ENCODE measurements around the gene DDN.

DDN gene

DNA sequence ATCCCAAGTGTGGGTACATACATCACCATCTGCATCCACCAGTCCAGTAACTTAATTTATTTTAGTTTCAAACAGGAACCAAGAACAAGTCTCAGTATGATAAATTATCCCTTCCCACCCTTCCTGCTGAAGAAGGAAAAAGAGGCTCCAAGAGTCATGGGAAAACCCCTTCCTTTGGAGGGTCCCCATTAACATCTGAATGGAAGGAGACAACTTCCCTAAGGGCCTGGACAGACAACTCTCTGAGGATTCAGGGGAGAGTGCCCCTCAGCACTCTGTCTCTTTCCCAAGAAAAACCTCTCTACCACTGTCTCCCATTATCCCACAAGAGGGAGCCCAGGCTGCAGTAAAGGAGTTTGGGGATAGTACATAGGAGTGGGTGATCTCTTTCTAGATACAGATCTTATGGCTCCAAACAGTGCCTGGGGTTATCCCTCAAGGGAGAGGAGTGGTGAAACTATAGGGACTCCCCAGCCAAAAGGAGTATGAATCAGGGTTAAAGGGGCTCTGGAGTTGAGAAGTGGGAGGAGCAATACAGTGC, 33.8 kb downstream of the DDN start:
- H4K20me1 ChIP-seq (ENCODE audit: insufficient read depth, low read length) = no peaks in the 10 kb centered on the region
- H3K36me3 ChIP-seq (ENCODE audit: insufficient read depth, low read length) = no peaks in the 10 kb centered on the region
- H3K4me3 ChIP-seq (ENCODE audit: low read depth, low read length, poor library complexity, severe bottlenecking) = no peak overlapping the region
- peaks cover 9% of the 10 kb centered on the region; the same call in 1 of the 2 replicates for H3K27me3 ChIP-seq (ENCODE audit: insufficient read depth, low read length)
- peaks cover 21% of the 10 kb centered on the region for H3K4me1 ChIP-seq (ENCODE audit: insufficient read depth, low read length, severe bottlenecking)
- H3K79me2 ChIP-seq (ENCODE audit: insufficient read depth, low read length) = no peaks in the 10 kb centered on the region
- no peak overlapping the region for H2AFZ ChIP-seq (ENCODE audit: low read length)
- H3F3A ChIP-seq (ENCODE audit: insufficient read depth, low read length) = no peaks in the 10 kb centered on the region
- H3K9me2 ChIP-seq (ENCODE audit: low read depth, low read length) = no peaks in the 10 kb centered on the region
- no peak overlapping the region for H3K4me2 ChIP-seq (ENCODE audit: low read length)
- H3K9me3 ChIP-seq (ENCODE audit: low read length) = no peaks in the 10 kb centered on the region
- H3K9ac ChIP-seq (ENCODE audit: low read length) = no peak overlapping the region; the same call in 1 of the 2 replicates
- no peak overlapping the region for H3K27ac ChIP-seq (ENCODE audit: low read depth, low read length, poor library complexity, severe bottlenecking)
- TF ChIP-seq, protein P1, sequence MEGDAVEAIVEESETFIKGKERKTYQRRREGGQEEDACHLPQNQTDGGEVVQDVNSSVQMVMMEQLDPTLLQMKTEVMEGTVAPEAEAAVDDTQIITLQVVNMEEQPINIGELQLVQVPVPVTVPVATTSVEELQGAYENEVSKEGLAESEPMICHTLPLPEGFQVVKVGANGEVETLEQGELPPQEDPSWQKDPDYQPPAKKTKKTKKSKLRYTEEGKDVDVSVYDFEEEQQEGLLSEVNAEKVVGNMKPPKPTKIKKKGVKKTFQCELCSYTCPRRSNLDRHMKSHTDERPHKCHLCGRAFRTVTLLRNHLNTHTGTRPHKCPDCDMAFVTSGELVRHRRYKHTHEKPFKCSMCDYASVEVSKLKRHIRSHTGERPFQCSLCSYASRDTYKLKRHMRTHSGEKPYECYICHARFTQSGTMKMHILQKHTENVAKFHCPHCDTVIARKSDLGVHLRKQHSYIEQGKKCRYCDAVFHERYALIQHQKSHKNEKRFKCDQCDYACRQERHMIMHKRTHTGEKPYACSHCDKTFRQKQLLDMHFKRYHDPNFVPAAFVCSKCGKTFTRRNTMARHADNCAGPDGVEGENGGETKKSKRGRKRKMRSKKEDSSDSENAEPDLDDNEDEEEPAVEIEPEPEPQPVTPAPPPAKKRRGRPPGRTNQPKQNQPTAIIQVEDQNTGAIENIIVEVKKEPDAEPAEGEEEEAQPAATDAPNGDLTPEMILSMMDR (IDR thresholded peaks at IDR 0.05; ENCODE audit: low read length) = no peak
- TF ChIP-seq EZH2 (IDR thresholded peaks at IDR 0.05; ENCODE audit: borderline replicate concordance, low read length) = no peak

DNA sequence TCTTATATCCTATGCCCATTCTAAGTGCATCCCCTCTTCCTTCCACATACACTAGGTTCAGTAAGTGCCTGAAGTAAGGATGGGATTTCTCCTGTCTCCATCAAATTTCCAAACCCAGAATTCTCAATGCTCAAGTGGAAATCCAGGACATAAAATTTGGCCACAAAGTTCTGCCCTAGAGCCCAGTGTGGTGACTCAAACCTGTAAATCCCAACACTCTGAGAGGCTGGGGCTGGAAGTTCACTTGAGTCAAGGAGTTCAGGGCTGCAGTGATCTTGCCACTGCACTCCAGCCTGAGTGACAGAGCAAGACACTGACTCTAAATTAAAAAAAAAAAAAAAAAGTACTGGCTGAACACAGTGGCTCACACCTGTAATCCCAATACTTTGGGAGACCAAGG, 37.4 kb downstream of the DDN start:
- H3K9ac ChIP-seq (ENCODE audit: low read length) = no peak overlapping the region
- H3K4me3 ChIP-seq (ENCODE audit: low read depth, low read length, poor library complexity, severe bottlenecking) = no peak overlapping the region
- no peaks in the 10 kb centered on the region for H3K36me3 ChIP-seq (ENCODE audit: insufficient read depth, low read length)
- no peaks in the 10 kb centered on the region for H3K27me3 ChIP-seq (ENCODE audit: insufficient read depth, low read length)
- TF ChIP-seq, protein P1 (IDR thresholded peaks at IDR 0.05; ENCODE audit: low read length) = no peak
- no peak for TF ChIP-seq EZH2 (IDR thresholded peaks at IDR 0.05; ENCODE audit: borderline replicate concordance, low read length)
- H3K27ac ChIP-seq (ENCODE audit: low read depth, low read length, poor library complexity, severe bottlenecking) = no peak overlapping the region
- no peaks in the 10 kb centered on the region for H3F3A ChIP-seq (ENCODE audit: insufficient read depth, low read length)
- no peak overlapping the region for H3K4me2 ChIP-seq (ENCODE audit: low read length)
- H3K9me3 ChIP-seq (ENCODE audit: low read length) = no peaks in the 10 kb centered on the region
- H4K20me1 ChIP-seq (ENCODE audit: insufficient read depth, low read length) = no peaks in the 10 kb centered on the region
- H3K4me1 ChIP-seq (ENCODE audit: insufficient read depth, low read length, severe bottlenecking) = peaks cover 18% of the 10 kb centered on the region
- H3K9me2 ChIP-seq (ENCODE audit: low read depth, low read length) = no peaks in the 10 kb centered on the region
- no peak overlapping the region for H2AFZ ChIP-seq (ENCODE audit: low read length)
- H3K79me2 ChIP-seq (ENCODE audit: insufficient read depth, low read length) = no peaks in the 10 kb centered on the region

DNA sequence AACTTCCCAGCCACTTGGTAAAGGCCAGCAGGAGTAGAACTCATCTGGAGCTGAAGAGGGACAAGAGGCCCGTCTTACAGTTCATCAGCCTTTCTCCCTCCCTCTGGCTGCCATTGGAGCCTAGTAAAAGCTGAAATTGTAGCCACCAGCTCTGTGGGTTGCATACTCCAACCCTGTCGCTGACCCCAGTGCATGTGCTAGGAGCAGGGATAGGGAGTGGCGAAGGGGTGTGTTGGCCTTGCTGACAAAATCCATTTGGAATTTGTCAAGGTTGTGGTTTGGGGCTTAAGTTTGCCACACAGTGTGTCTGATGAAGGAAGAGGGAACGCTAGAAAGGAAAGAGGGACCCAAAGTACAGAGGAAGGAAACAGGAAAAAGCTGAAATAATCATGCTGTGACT, 37.8 kb downstream of the DDN start:
- Histone ChIP-seq H2AFZ (ENCODE audit: low read length) (no peak overlapping the region), H3K79me2 (ENCODE audit: insufficient read depth, low read length) (peaks cover under 1% of the 10 kb centered on the region; the same call in 1 of the 2 replicates)

More for the DNA sequence above, 37.8 kb downstream of the DDN start:
- peaks cover 17% of the 10 kb centered on the region for H3K4me1 ChIP-seq (ENCODE audit: insufficient read depth, low read length, severe bottlenecking)
- no peaks in the 10 kb centered on the region for H3F3A ChIP-seq (ENCODE audit: insufficient read depth, low read length)
- H3K9ac ChIP-seq (ENCODE audit: low read length) = no peak overlapping the region
- no peaks in the 10 kb centered on the region for H4K20me1 ChIP-seq (ENCODE audit: insufficient read depth, low read length)
- H3K27ac ChIP-seq (ENCODE audit: low read depth, low read length, poor library complexity, severe bottlenecking) = no peak overlapping the region
- H3K4me3 ChIP-seq (ENCODE audit: low read depth, low read length, poor library complexity, severe bottlenecking) = no peak overlapping the region
- H3K36me3 ChIP-seq (ENCODE audit: insufficient read depth, low read length) = no peaks in the 10 kb centered on the region
- TF ChIP-seq, protein P1 (IDR thresholded peaks at IDR 0.05; ENCODE audit: low read length) = no peak
- TF ChIP-seq EZH2 (IDR thresholded peaks at IDR 0.05; ENCODE audit: borderline replicate concordance, low read length) = no peak
- no peaks in the 10 kb centered on the region for H3K9me2 ChIP-seq (ENCODE audit: low read depth, low read length)
- H3K27me3 ChIP-seq (ENCODE audit: insufficient read depth, low read length) = no peaks in the 10 kb centered on the region
- no peaks in the 10 kb centered on the region for H3K9me3 ChIP-seq (ENCODE audit: low read length)
- no peak overlapping the region for H3K4me2 ChIP-seq (ENCODE audit: low read length)

Measured in OCI-LY1 (cell line).